Coronary artery (tissue), 2 donors: ENCODE data around the gene CACNB2.
A peak's percentile ranks its signal among the peaks of the same experiment; 100 is the strongest.
"Not testable (repeated sequence)": the region's sequence is repeated elsewhere in the genome, so short reads cannot be mapped to it uniquely, and the experiment has no call there.

Experiments
- DNase-seq: peaks from one replicate; pipeline ENCODE4 v3.0.0-alpha.2; 2017; ENCODE audit warnings: low spot score
- H3K27ac ChIP-seq, 2 donors: fragments of 200-600 bp; sonication (generic); one replicate each; pipeline ENCODE4 v1.5.1; 2016 to 2019
- H3K4me3 ChIP-seq: fragments of 200-600 bp; sonication (generic); 2 replicates; pipeline ENCODE4 v1.5.1; 2016; ENCODE audit warnings: mild to moderate bottlenecking, moderate library complexity
- TF ChIP-seq, protein P1 (sequence below): fragments of 200-600 bp; sonication (generic); IDR thresholded peaks from one replicate; pipeline ENCODE4 v1.5.1; 2019; ENCODE audit warnings: antibody characterized with exemption

The CACNB2 gene

DNA sequence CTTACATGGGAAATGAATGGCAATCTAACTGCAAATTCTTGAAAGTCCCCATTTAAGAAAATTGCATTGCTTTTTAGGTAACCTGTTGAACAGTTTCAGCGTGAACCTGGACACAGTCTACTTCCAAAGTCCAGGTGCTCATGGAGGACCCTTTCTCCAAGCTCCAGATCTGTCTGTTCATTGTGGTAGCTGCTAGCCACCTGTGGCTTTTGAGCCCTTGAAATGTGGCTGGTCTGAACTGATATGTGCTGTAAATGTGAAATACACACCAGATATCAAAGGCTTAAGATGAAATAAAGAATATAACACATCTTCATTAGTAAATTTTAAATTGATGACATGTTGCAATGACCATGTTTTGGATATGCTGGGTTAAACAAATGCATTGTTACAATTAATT is 4.2 kb downstream of the CACNB2 start:
- TF ChIP-seq, protein P1, sequence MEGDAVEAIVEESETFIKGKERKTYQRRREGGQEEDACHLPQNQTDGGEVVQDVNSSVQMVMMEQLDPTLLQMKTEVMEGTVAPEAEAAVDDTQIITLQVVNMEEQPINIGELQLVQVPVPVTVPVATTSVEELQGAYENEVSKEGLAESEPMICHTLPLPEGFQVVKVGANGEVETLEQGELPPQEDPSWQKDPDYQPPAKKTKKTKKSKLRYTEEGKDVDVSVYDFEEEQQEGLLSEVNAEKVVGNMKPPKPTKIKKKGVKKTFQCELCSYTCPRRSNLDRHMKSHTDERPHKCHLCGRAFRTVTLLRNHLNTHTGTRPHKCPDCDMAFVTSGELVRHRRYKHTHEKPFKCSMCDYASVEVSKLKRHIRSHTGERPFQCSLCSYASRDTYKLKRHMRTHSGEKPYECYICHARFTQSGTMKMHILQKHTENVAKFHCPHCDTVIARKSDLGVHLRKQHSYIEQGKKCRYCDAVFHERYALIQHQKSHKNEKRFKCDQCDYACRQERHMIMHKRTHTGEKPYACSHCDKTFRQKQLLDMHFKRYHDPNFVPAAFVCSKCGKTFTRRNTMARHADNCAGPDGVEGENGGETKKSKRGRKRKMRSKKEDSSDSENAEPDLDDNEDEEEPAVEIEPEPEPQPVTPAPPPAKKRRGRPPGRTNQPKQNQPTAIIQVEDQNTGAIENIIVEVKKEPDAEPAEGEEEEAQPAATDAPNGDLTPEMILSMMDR: no peak
- no peak for DNase-seq
- H3K27ac ChIP-seq: peak overlapping the region; percentile 62 to 73
- H3K4me3 ChIP-seq: no peak overlapping the region

GRCh38 chr10:18144928-18145327 is 4.7 kb downstream of the CACNB2 start:
- peak overlapping the region; percentile 62 to 73 for H3K27ac ChIP-seq
- TF ChIP-seq, protein P1: no peak
- no peak for DNase-seq
- no peak overlapping the region for H3K4me3 ChIP-seq

DNA sequence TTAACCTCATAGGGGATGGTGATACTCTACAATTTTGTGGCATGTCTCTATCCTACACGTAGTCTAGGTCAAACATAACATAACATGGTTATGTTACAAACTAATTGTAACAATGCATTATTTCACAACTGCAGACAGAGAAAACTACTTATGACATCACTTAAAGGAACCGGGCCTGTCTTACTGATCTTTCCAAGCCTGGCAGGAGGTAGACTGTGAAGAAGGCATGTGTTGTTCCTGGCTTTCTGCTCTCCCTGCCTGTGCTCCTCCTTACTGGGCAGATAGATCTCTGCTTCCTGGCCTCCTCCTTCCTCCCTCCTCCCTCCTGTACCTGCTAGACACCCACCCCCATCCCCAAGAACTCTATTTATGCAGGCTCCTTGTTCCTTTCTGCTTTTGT is 5.4 kb downstream of the CACNB2 start:
- Histone ChIP-seq H3K27ac (peak overlapping the region; percentile 62 to 73), H3K4me3 (no peak overlapping the region)
- TF ChIP-seq, protein P1: no peak
- no peak for DNase-seq

GRCh38 chr10:18149196-18149800 is 9.1 kb downstream of the CACNB2 start:
- TF ChIP-seq, protein P1: no peak
- no peak for DNase-seq
- Histone ChIP-seq H3K27ac (no peak overlapping the region), H3K4me3 (no peak overlapping the region)

DNA sequence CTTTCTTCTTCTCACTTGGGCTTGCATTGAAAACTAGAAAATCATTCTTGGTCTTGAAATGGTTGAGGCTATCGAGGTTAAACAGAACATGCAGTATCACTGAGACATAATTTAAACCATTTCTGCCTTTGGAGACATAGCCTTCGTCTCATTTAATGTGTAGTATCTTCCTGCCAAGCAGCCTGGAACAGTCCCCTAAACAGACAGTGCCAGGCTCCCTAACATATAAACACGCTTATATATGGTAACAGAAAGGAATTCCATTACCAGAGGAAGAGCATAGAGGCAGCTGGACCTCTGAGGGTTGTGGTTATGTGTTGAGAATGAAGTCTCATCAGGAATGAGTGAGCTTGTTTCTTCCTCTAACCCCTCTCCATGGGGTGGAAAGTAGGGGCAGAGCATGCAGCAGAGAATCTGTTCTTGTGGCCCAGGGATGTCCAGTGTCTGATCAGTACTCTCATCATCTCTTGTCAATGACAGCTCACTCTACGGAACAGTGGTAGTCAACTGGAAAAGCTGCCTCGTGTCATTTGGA is 11.2 kb downstream of the CACNB2 start:
- H3K27ac ChIP-seq: no peak overlapping the region
- DNase-seq: no peak
- no peak overlapping the region for H3K4me3 ChIP-seq
- TF ChIP-seq, protein P1: no peak

GRCh38 chr10:18153381-18153780 is 13.2 kb downstream of the CACNB2 start:
- H3K4me3 ChIP-seq, H3K27ac ChIP-seq, DNase-seq: not testable (repeated sequence)

DNA sequence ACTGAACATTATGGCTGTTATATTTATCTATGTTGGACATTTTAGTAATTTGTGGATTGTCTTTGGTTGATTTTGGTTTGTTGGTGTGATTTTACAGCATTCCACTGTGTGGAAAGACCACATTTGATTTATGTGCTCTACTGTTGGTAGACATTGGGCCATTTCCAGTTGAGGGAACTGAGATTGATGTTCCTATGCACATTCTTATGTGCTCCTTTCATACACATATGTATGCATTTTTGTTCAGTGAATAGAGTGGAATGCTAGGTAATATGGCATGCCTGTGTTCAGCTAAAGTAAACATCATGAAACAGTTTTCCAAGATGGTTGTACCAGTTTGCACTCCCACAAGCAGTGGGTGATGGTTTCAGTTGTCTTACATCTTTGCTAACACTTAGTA is 15.1 kb downstream of the CACNB2 start:
- TF ChIP-seq, protein P1: no peak
- H3K27ac ChIP-seq: no peak overlapping the region
- no peak for DNase-seq
- H3K4me3 ChIP-seq: no peak overlapping the region

GRCh38 chr10:18156797-18157196 is 16.6 kb downstream of the CACNB2 start:
- H3K4me3 ChIP-seq, H3K27ac ChIP-seq, DNase-seq: not testable (repeated sequence)
